HepG2 (cell line): Measurements from ENCODE around the gene PTTG1. TPM values are rescaled to one million over a fixed set of nuclear protein-coding genes. Genes with fewer than 3 reads are reported as not detected.

Experiments used
- ATAC-seq: fragments of 200-7000 bp; cut with Tn5 transposase; 3 replicates; pipeline ENCODE4 v1.9.1; 2020; ENCODE audit warnings: mild to moderate bottlenecking, moderate library complexity
- BruUV-seq: library from RNA; stranded (reverse); fragments of 400-500 nt; replicated peaks from 2 replicates; lab custom pipeline; 2021; lab: Mats Ljungman, UMichigan
- CTCF ChIA-PET: fragments of 300-600 bp; formaldehyde crosslinking; extraction: SDS; loops from one replicate; lab custom pipeline; 2021; ENCODE audit warnings: low total read pairs, inconsistent platforms, low intra/inter-chr PET ratio; lab: Yijun Ruan, JAX
- POLR2A ChIA-PET: fragments of 350-600 bp; sonication (Branson Sonifier 250); formaldehyde crosslinking; loops from one replicate; lab custom pipeline; 2020; ENCODE audit warnings: antibody characterized with exemption, inconsistent platforms; lab: Yijun Ruan, JAX
- DNase-seq: peaks from one replicate; pipeline ENCODE4 v3.0.0-alpha.2; 2015; ENCODE audit warnings: low spot score
- FAIRE-seq: peaks from 3 replicates; lab custom pipeline; 2011; peaks lifted over from hg19 to GRCh38; lab: Jason Lieb, UNC
- H2AFZ ChIP-seq: one replicate; pipeline ENCODE4 v1.6.1; 2011; ENCODE audit warnings: low read length, inconsistent platforms
- H3K27ac ChIP-seq: fragments of 300-600 bp; 3 replicates; pipeline ENCODE4 v1.8.0; 2011; ENCODE audit warnings: mixed run types, mild to moderate bottlenecking, mixed read lengths, low read length, inconsistent platforms; ENCODE audit not compliant: insufficient read depth; ENCODE audit errors: extremely low read length
- H3K27me3 ChIP-seq, 2 experiments: fragments of 200-600 bp in 1 of 2; 2 replicates in 1 of 2; 3 replicates in 1 of 2; pipeline versions ENCODE4 v1.6.0 to v1.8.0; 2011; ENCODE audit warnings: low read length in 2 of 2, mild to moderate bottlenecking in 2 of 2, moderate library complexity in 2 of 2, inconsistent platforms in 1 of 2; ENCODE audit not compliant: insufficient read depth in 2 of 2, control insufficient read depth in 1 of 2
- H3K36me3 ChIP-seq, 2 experiments: fragments of 200-600 bp in 1 of 2; replicated peaks in 1 of 2; 2 replicates in 1 of 2; 3 replicates in 1 of 2; pipeline versions ENCODE4 v1.5.1 to v1.8.0; 2011; ENCODE audit warnings: low read length in 2 of 2, inconsistent platforms in 1 of 2; ENCODE audit not compliant: insufficient read depth in 2 of 2, control insufficient read depth in 1 of 2
- H3K4me1 ChIP-seq: 2 replicates; pipeline ENCODE4 v1.5.1; 2012; ENCODE audit warnings: low read length, inconsistent platforms; ENCODE audit not compliant: insufficient read depth
- H3K4me2 ChIP-seq: 2 replicates; pipeline ENCODE4 v1.6.0; 2011; ENCODE audit warnings: low read depth, low read length, inconsistent platforms
- H3K4me3 ChIP-seq, 3 experiments: fragments of 200-600 bp in 1 of 3; sonication (generic), shearing (Covaris generic) in 1 of 3; replicated peaks in 1 of 3; 2 replicates each; pipeline ENCODE4 v1.5.1; 2011 to 2016; ENCODE audit warnings: low read length in 3 of 3, inconsistent platforms in 2 of 3, low read depth in 2 of 3, mild to moderate bottlenecking in 2 of 3, control low read depth in 1 of 3, mixed read lengths in 1 of 3; ENCODE audit not compliant: insufficient read depth in 1 of 3
- H3K79me2 ChIP-seq: one replicate; pipeline ENCODE4 v1.6.1; 2011; ENCODE audit warnings: low read length, inconsistent platforms; ENCODE audit not compliant: insufficient read depth
- H3K9ac ChIP-seq: 2 replicates; pipeline ENCODE4 v1.6.0; 2011; ENCODE audit warnings: mild to moderate bottlenecking, low read depth, low read length, inconsistent platforms; ENCODE audit not compliant: insufficient read depth
- H3K9me3 ChIP-seq: 2 replicates; pipeline ENCODE4 v1.5.1; 2012; ENCODE audit warnings: mild to moderate bottlenecking, low read length
- H4K20me1 ChIP-seq: 2 replicates; pipeline ENCODE4 v1.6.0; 2011; ENCODE audit warnings: inconsistent platforms, mild to moderate bottlenecking, low read length, moderate library complexity; ENCODE audit not compliant: insufficient read depth
- ADNP ChIP-seq: sonication (generic); formaldehyde crosslinking; IDR thresholded peaks from 2 replicates; pipeline ENCODE4 v1.4.0; 2020; ENCODE audit warnings: missing genetic modification reagents
- EZH2 ChIP-seq: conservative IDR thresholded peaks from 2 replicates; pipeline ENCODE4 v1.6.1; 2012; ENCODE audit warnings: mild to moderate bottlenecking, low read depth, low read length, moderate library complexity
- KDM1A ChIP-seq: IDR thresholded peaks from 2 replicates; pipeline ENCODE4 v1.6.1; 2016; ENCODE audit warnings: missing compliant biosample characterization
- PHB2 ChIP-seq: fragments of 450-650 bp; IDR thresholded peaks from 2 replicates; pipeline ENCODE4 v1.6.1; 2018; ENCODE audit not compliant: partially characterized antibody
- RFXANK ChIP-seq: IDR thresholded peaks from 2 replicates; pipeline ENCODE4 v1.6.1; 2016
- SMAD3 ChIP-seq: sonication (generic); formaldehyde crosslinking; IDR thresholded peaks from 2 replicates; pipeline ENCODE4 v1.4.0; 2020; ENCODE audit warnings: missing genetic modification reagents
- ZNF607 ChIP-seq: sonication (generic); formaldehyde crosslinking; IDR thresholded peaks from 2 replicates; pipeline ENCODE4 v1.5.1; 2020; ENCODE audit warnings: missing genetic modification reagents, mild to moderate bottlenecking, borderline replicate concordance
- ZNF772 ChIP-seq: sonication (generic); formaldehyde crosslinking; IDR thresholded peaks from 2 replicates; pipeline ENCODE4 v1.5.0; 2020; ENCODE audit warnings: mild to moderate bottlenecking, missing genetic modification reagents
- WGBS: methylation state at CpG from one replicate; pipeline ENCODE4 v1.1.6; 2017; ENCODE audit warnings: low lambda C conversion rate; 5-methylcytosine and 5-hydroxymethylcytosine counted together
- in situ Hi-C: cut with HindIII; loops from 2 replicates; pipeline ENCODE4 v1.10.0; 2017; ENCODE audit warnings: low pct_unique_long_range_greater_than_20kb; ENCODE audit not compliant: extremely low pct_ligation_motif_present
- intact Hi-C: fragments of 100-400 bp; cut with micrococcal nuclease; formaldehyde crosslinking; loops from one replicate; pipeline ENCODE4 v1.10.0; 2022; ENCODE audit not compliant: unreplicated experiment
- polyA plus RNA-seq, 8 experiments: library from polyadenylated mRNA; depleted of rRNA in 3 of 8; stranded (reverse) in 7 of 8; unstranded in 1 of 8; fragments of >200 nt; fragmentation: Illumina TruSeq in 4 of 8; extraction: Trizol in 4 of 8; gene quantifications; 2 replicates each; pipeline versions ENCODE4 v1.2.1 to v1.2.3, GENCODE V29; 2011 to 2016; ENCODE audit warnings: low read depth in 4 of 8, missing spikeins in 1 of 8, mixed read lengths in 1 of 8; ENCODE audit not compliant: insufficient read depth in 1 of 8
- total RNA-seq, 5 experiments: library from RNA; depleted of rRNA; stranded (reverse); fragments of >200 nt; fragmentation: Illumina TruSeq; extraction: Trizol; gene quantifications; 2 replicates each; pipeline ENCODE4 v1.2.3, GENCODE V29; 2016; ENCODE audit warnings: low read depth in 1 of 5
- TF ChIP-seq, protein P1 (sequence below): sonication (generic); formaldehyde crosslinking; IDR thresholded peaks from 2 replicates; pipeline ENCODE4 v1.4.0; 2020; ENCODE audit warnings: mild to moderate bottlenecking, low read depth, missing genetic modification reagents
- TF ChIP-seq, protein P2 (sequence below): sonication (generic); formaldehyde crosslinking; IDR thresholded peaks from 2 replicates; pipeline ENCODE4 v1.4.0; 2020; ENCODE audit warnings: missing genetic modification reagents
- TF ChIP-seq, protein P3 (sequence below): sonication (generic); formaldehyde crosslinking; IDR thresholded peaks from 2 replicates; pipeline ENCODE4 v1.4.0; 2020; ENCODE audit warnings: missing genetic modification reagents, borderline replicate concordance
- TF ChIP-seq, protein P4 (sequence below): sonication (generic); formaldehyde crosslinking; IDR thresholded peaks from 2 replicates; pipeline ENCODE4 v1.8.0; 2022; ENCODE audit warnings: missing genetic modification reagents, mild to moderate bottlenecking, borderline replicate concordance
- TF ChIP-seq, protein P5 (sequence below): sonication (generic); formaldehyde crosslinking; IDR thresholded peaks from 2 replicates; pipeline ENCODE4 v1.5.1; 2020; ENCODE audit warnings: mild to moderate bottlenecking, moderate library complexity, missing genetic modification reagents

Gene PTTG1
- total and polyA plus RNA-seq, 2 of the 13 experiments (the other 11 are each of a cell fraction or from before 2014, with no cell fraction given), result 102 to 161 TPM

DNA sequence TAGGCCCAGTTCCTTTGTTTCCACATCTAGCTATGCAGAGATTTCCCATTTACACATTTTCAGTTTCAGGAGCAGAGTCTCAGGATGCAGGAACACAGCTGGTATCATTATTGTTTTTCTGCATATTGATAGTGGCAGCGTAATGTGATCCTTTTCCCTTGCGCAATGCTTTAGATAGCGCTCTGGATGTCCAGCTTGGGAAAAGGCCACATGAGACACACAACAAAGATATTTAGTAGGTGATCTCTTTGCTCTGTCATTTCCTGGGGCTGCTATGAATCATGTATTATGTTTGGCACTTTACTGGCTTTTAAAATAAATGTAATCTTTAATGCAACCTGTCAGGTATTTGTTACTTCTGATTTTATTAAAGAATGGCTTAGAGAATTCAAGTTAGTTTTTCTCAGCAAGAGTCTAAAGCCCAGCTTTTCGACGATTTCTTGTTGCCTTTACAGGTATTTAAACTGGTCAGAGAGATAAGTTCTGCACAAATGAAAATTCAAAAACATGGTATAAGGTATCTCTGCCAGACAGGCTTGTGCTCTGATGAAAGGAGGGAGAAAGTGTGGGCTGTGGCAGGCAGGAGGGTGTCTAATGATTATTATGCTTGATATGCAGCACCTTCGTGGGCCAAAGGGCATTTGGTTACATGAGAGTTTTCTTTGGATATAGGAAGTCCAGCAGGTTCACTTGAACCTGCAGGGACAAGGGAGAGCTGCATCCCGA, 42.2 kb downstream of the PTTG1 start:
- POLR2A ChIA-PET, result interaction anchor here (1.2 to 1.4 kb wide), 3 partner anchors 11 to 25 kb away, joined by 3 to 5 read pairs (median 4); no protein-coding TSS in a partner anchor
- BruUV-seq, result no TSS peak
- Histone ChIP-seq H3K79me2 (peaks cover 11% of the 10 kb centered on the region), H3K27me3 (no peaks in the 10 kb centered on the region; a peak in 1 of 5 replicates), H4K20me1 (no peaks in the 10 kb centered on the region), H3K4me2 (peak overlapping the region; percentile 70), H3K9ac (peak overlapping the region; percentile 35), H3K9me3 (no peaks in the 10 kb centered on the region), H3K36me3 (no peaks in the 10 kb centered on the region), H3K4me1 (peaks cover 68% of the 10 kb centered on the region), H3K4me3 (peak overlapping the region in 2 of 3 experiments; percentile 16 to 28; a peak in 2 of 6 replicates), H2AFZ (no peak overlapping the region), H3K27ac (peak overlapping the region; percentile 56)
- 4% methylated on average over 7 of the region's 7 CpGs for WGBS
- peak; percentile 23 for ATAC-seq
- peak; percentile 80 for FAIRE-seq
- intact Hi-C loops (loop anchor here (10.0 kb wide), 1 partner anchor 421 kb away; no protein-coding TSS in a partner anchor), in situ Hi-C loops (no loop called here)
- CTCF ChIA-PET, result no interaction called here
- peak; percentile 88 for DNase-seq
- TF ChIP-seq, protein P1, sequence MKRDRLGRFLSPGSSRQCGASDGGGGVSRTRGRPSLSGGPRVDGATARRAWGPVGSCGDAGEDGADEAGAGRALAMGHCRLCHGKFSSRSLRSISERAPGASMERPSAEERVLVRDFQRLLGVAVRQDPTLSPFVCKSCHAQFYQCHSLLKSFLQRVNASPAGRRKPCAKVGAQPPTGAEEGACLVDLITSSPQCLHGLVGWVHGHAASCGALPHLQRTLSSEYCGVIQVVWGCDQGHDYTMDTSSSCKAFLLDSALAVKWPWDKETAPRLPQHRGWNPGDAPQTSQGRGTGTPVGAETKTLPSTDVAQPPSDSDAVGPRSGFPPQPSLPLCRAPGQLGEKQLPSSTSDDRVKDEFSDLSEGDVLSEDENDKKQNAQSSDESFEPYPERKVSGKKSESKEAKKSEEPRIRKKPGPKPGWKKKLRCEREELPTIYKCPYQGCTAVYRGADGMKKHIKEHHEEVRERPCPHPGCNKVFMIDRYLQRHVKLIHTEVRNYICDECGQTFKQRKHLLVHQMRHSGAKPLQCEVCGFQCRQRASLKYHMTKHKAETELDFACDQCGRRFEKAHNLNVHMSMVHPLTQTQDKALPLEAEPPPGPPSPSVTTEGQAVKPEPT (CRISPR knock-in tag), result no peak
- TF ChIP-seq, protein P2, sequence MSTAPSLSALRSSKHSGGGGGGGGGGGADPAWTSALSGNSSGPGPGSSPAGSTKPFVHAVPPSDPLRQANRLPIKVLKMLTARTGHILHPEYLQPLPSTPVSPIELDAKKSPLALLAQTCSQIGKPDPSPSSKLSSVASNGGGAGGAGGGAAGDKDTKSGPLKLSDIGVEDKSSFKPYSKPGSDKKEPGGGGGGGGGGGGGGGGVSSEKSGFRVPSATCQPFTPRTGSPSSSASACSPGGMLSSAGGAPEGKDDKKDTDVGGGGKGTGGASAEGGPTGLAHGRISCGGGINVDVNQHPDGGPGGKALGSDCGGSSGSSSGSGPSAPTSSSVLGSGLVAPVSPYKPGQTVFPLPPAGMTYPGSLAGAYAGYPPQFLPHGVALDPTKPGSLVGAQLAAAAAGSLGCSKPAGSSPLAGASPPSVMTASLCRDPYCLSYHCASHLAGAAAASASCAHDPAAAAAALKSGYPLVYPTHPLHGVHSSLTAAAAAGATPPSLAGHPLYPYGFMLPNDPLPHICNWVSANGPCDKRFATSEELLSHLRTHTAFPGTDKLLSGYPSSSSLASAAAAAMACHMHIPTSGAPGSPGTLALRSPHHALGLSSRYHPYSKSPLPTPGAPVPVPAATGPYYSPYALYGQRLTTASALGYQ, result no peak
- TF ChIP-seq RFXANK (CRISPR knock-in tag) (no peak), KDM1A (CRISPR knock-in tag) (no peak), PHB2 (no peak), ZNF772 (CRISPR knock-in tag) (peak; percentile 50; the same call in 1 of the 2 replicates), EZH2 (no peak), ZNF607 (no peak; the same call in 1 of the 2 replicates), ADNP (CRISPR knock-in tag) (no peak), SMAD3 (CRISPR knock-in tag) (peak; percentile 57; the same call in 1 of the 2 replicates)
- TF ChIP-seq, protein P3, sequence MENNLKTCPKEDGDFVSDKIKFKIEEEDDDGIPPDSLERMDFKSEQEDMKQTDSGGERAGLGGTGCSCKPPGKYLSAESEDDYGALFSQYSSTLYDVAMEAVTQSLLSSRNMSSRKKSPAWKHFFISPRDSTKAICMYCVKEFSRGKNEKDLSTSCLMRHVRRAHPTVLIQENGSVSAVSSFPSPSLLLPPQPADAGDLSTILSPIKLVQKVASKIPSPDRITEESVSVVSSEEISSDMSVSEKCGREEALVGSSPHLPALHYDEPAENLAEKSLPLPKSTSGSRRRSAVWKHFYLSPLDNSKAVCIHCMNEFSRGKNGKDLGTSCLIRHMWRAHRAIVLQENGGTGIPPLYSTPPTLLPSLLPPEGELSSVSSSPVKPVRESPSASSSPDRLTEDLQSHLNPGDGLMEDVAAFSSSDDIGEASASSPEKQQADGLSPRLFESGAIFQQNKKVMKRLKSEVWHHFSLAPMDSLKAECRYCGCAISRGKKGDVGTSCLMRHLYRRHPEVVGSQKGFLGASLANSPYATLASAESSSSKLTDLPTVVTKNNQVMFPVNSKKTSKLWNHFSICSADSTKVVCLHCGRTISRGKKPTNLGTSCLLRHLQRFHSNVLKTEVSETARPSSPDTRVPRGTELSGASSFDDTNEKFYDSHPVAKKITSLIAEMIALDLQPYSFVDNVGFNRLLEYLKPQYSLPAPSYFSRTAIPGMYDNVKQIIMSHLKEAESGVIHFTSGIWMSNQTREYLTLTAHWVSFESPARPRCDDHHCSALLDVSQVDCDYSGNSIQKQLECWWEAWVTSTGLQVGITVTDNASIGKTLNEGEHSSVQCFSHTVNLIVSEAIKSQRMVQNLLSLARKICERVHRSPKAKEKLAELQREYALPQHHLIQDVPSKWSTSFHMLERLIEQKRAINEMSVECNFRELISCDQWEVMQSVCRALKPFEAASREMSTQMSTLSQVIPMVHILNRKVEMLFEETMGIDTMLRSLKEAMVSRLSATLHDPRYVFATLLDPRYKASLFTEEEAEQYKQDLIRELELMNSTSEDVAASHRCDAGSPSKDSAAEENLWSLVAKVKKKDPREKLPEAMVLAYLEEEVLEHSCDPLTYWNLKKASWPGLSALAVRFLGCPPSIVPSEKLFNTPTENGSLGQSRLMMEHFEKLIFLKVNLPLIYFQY (CRISPR knock-in tag), result no peak
- TF ChIP-seq, protein P4, sequence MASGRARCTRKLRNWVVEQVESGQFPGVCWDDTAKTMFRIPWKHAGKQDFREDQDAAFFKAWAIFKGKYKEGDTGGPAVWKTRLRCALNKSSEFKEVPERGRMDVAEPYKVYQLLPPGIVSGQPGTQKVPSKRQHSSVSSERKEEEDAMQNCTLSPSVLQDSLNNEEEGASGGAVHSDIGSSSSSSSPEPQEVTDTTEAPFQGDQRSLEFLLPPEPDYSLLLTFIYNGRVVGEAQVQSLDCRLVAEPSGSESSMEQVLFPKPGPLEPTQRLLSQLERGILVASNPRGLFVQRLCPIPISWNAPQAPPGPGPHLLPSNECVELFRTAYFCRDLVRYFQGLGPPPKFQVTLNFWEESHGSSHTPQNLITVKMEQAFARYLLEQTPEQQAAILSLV (CRISPR knock-in tag), result no peak
- TF ChIP-seq, protein P5, sequence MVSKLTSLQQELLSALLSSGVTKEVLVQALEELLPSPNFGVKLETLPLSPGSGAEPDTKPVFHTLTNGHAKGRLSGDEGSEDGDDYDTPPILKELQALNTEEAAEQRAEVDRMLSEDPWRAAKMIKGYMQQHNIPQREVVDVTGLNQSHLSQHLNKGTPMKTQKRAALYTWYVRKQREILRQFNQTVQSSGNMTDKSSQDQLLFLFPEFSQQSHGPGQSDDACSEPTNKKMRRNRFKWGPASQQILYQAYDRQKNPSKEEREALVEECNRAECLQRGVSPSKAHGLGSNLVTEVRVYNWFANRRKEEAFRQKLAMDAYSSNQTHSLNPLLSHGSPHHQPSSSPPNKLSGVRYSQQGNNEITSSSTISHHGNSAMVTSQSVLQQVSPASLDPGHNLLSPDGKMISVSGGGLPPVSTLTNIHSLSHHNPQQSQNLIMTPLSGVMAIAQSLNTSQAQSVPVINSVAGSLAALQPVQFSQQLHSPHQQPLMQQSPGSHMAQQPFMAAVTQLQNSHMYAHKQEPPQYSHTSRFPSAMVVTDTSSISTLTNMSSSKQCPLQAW (CRISPR knock-in tag), result no peak
